Measurements from ENCODE around the gene LTB4R2.

LTB4R2 gene

DNA sequence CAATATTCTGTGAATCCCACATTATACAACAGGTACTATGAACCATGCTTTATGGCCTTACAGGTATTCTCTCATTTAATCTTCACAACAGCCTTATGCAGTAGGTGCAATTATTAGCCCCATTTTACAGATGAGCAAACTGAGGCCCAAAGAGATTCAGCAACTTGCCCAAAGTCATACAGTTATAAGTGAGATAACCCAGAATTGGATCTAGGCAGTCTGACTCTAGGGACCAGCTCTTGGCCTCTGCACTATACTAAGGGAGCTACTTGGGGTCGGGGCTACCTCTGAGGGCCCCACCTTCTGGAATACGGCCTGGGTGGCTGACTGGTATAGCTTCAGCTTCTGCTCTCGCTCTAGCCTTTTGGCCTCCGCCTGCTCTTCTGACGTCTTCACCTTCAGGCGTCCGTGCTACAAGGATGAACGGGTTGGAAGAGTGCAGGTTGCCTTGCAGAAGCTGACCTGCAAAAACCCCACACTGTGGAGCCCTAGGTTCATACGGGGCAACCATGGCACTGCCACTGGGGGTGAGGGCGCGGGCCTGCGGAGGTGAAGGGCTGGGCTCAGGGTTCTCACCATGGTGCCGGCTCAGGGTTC lies 39.3 kb upstream of the LTB4R2 start:
- H3K4me3 ChIP-seq (ENCODE audit: low read depth, low read length), result peak overlapping the region; percentile 98
- TF ChIP-seq CTCF (conservative IDR thresholded peaks at IDR 0.05; ENCODE audit: low read depth, low read length), result no peak
- no peak for DNase-seq (ENCODE audit: low read depth)

DNA sequence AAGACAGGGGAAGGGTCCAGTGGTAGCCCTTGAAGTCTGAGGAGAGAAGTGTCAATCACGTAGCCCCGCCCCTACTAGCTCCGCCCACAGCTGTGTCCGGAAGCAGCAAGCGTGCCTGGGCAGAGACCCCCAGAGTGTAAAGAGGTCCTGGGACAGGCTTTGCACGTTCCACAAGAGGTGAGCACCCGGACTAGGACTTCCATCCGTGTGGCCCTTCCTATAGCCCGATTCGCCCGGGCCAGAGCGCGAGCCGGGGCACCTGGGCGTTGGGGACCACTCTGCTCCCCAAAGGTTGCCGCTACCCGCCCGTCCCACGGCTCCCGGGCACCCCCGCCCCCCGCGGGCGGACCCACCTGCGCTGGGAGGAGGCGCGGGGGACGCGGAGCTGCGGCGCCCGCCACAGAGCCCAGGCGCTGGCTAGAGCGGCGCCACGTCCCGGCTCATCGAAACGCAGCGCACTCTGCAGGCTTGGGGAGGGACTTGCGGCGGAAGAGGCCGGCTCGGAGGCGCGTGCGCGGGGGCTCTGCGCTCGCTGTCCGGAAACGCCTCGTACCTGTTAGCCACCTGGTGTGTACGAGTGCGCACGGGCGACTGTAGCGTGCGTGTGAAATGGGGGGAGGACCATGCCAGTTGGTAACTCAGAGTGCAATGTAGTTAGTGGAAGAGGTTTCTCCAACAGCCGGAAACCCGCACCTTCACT lies 38.7 kb upstream of the LTB4R2 start, which contains the start of gene RABGGTA:
Gene RABGGTA (minus strand): TSS at position 464 of the 700 bp plus-strand sequence. CDS start 482 bp downstream, outside the sequence.
- peak; percentile 90 for DNase-seq (ENCODE audit: low read depth)
- TF ChIP-seq CTCF (conservative IDR thresholded peaks at IDR 0.05; ENCODE audit: low read depth, low read length), result peak; percentile 70
- H3K4me3 ChIP-seq (ENCODE audit: low read depth, low read length), result peak within 1 kb of the TSS; percentile 98

DNA sequence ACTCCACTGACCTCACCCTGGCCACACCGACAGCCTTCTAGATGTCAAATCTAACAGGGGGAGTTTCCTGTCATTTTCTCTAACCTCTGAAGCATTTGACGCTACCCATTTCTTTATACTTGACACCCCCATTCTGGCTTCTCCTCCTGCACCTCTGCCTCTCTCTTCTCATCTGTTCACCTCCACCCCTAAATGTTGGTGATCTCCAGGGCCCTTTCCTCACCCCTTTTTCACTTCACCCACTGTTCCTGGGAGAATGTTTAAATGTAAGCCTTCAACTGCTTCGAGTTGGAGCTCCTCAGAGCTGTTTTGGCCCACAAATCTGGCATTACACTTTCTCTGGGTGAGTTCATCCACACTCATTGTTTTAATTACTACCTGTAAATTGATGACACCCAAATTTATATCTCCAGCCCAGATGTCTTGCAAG lies 38.1 kb upstream of the LTB4R2 start:
- no peak for TF ChIP-seq CTCF (conservative IDR thresholded peaks at IDR 0.05; ENCODE audit: low read depth, low read length)
- H3K4me3 ChIP-seq (ENCODE audit: low read depth, low read length), result peak overlapping the region; percentile 98
- no peak for DNase-seq (ENCODE audit: low read depth)

DNA sequence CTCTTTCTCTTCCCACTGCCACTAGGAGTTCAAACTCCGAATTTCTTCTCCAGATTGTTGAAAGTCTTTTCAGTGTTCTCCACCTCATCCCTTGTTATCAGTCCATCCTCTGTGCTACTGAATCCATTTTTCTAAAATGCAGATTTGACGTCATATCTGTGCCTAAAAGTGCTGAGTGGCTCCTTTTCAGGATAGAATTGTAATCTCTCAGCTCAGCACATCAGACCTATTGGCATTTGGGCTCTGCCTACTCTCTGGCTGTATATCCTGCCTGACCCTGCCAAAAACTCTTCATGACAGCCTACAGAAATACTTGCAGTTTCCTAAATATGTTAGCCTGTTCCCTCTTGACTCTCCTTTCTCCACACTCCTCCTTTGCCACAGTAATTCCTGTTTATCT lies 37.5 kb upstream of the LTB4R2 start:
- H3K4me3 ChIP-seq (ENCODE audit: low read depth, low read length), result no peak overlapping the region
- no peak for TF ChIP-seq CTCF (conservative IDR thresholded peaks at IDR 0.05; ENCODE audit: low read depth, low read length)
- DNase-seq (ENCODE audit: low read depth), result no peak

GRCh38 chr14:24273422-24273998 lies 36.4 kb upstream of the LTB4R2 start:
- DNase-seq (ENCODE audit: low read depth), result peak; percentile 16
- H3K4me3 ChIP-seq (ENCODE audit: low read depth, low read length), result no peak overlapping the region
- TF ChIP-seq CTCF (conservative IDR thresholded peaks at IDR 0.05; ENCODE audit: low read depth, low read length), result peak; percentile 22

DNA sequence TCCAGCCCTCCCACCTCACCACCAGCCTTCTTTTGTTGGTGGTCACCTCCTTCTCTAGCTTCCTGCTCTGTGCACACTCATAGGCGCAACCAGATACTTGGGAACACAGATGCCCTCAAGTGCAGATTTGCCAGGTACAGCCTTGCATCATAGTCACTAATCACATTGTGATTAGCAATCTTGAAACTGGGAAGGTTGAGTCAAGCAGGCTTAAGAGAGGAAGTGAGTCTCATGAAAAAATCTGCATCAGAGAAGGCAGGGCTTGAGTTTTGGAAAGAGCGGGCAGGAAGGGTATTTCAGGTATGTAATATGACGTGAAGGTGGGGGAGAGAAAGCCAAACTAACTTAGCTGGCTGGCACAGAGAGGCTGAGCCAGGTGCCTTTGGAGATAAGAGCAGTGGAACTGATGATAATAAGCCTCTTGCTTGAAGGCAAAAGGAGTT lies 35.8 kb upstream of the LTB4R2 start:
- DNase-seq (ENCODE audit: low read depth), result no peak
- no peak for TF ChIP-seq CTCF (conservative IDR thresholded peaks at IDR 0.05; ENCODE audit: low read depth, low read length)
- H3K4me3 ChIP-seq (ENCODE audit: low read depth, low read length), result no peak overlapping the region

All from choroid plexus epithelial cell (primary cell).